GM12878 (cell line): ENCODE results near the gene TRIM25. TPM values are rescaled to one million over a fixed set of nuclear protein-coding genes. Genes with fewer than 3 reads are reported as not detected.

Experiments
- ATF2 ChIP-seq: IDR thresholded peaks from 2 replicates; pipeline ENCODE4 v1.6.1; 2012; ENCODE audit warnings: low read length, inconsistent platforms
- BCLAF1 ChIP-seq: fragments of 450-650 bp; IDR thresholded peaks from 2 replicates; pipeline ENCODE4 v1.6.1; 2017; ENCODE audit warnings: antibody characterized with exemption, mild to moderate bottlenecking, moderate library complexity
- CREB1 ChIP-seq: IDR thresholded peaks from 2 replicates; pipeline ENCODE4 v1.6.1; 2012; ENCODE audit warnings: low read depth, mild to moderate bottlenecking, inconsistent platforms
- FOXM1 ChIP-seq: IDR thresholded peaks from 2 replicates; pipeline ENCODE4 v1.6.1; 2012; ENCODE audit warnings: low read depth, mild to moderate bottlenecking, inconsistent platforms, low read length, moderate library complexity
- MTA2 ChIP-seq: fragments of 450-650 bp; IDR thresholded peaks from 2 replicates; pipeline ENCODE4 v1.6.1; 2016; ENCODE audit warnings: low read depth, mild to moderate bottlenecking, moderate library complexity
- NFXL1 ChIP-seq: fragments of 450-650 bp; IDR thresholded peaks from 2 replicates; pipeline ENCODE4 v1.6.1; 2017; ENCODE audit warnings: antibody characterized with exemption, mild to moderate bottlenecking, borderline replicate concordance
- SMAD1 ChIP-seq: fragments of 450-650 bp; IDR thresholded peaks from 2 replicates; pipeline ENCODE4 v1.6.1; 2018; ENCODE audit warnings: mild to moderate bottlenecking, low read depth; ENCODE audit not compliant: partially characterized antibody
- TARDBP ChIP-seq: IDR thresholded peaks from 2 replicates; pipeline ENCODE4 v1.6.1; 2016; ENCODE audit warnings: borderline replicate concordance
- polyA plus RNA-seq, 11 experiments: library from polyadenylated mRNA; depleted of rRNA in 4 of 11; unstranded in 6 of 11; stranded (reverse) in 5 of 11; fragments of >200 nt; fragmentation: Nextera tagmentation in 4 of 11; fragmentation: Illumina TruSeq in 1 of 11; extraction: Ambion mirVana in 4 of 11; extraction: Trizol in 1 of 11; gene quantifications; 1 replicate in 1 of 11; 2 replicates in 10 of 11; pipeline versions ENCODE4 v1.2.1 to v1.2.3, GENCODE V29; 2011 to 2016; ENCODE audit warnings: inconsistent platforms in 2 of 11, missing spikeins in 2 of 11, low read depth in 1 of 11
- total RNA-seq, 4 experiments: library from RNA; depleted of rRNA in 3 of 4; stranded (reverse); fragments of >200 nt in 3 of 4; fragmentation: Illumina TruSeq in 1 of 4; extraction: Trizol in 1 of 4; gene quantifications; 2 replicates each; pipeline versions ENCODE4 v1.2.1 to v1.2.3, GENCODE V29; 2013 to 2021
- TF ChIP-seq, protein P1 (sequence below): IDR thresholded peaks from 2 replicates; pipeline ENCODE4 v1.6.1; 2012; ENCODE audit warnings: mild to moderate bottlenecking, low read depth, low read length

TRIM25 gene
- total and polyA plus RNA-seq, 10 of the 15 experiments (the other 5 are each of a cell fraction or from before 2014, with no cell fraction given): 10.5 to 123 (median 51.3) TPM

GRCh38 chr17:56866076-56866475 lies 47.8 kb downstream of the TRIM25 start (continued):
- TF ChIP-seq BCLAF1: no peak
- TF ChIP-seq TARDBP: no peak
- no peak for TF ChIP-seq ATF2
- no peak for TF ChIP-seq NFXL1
- TF ChIP-seq, protein P1, sequence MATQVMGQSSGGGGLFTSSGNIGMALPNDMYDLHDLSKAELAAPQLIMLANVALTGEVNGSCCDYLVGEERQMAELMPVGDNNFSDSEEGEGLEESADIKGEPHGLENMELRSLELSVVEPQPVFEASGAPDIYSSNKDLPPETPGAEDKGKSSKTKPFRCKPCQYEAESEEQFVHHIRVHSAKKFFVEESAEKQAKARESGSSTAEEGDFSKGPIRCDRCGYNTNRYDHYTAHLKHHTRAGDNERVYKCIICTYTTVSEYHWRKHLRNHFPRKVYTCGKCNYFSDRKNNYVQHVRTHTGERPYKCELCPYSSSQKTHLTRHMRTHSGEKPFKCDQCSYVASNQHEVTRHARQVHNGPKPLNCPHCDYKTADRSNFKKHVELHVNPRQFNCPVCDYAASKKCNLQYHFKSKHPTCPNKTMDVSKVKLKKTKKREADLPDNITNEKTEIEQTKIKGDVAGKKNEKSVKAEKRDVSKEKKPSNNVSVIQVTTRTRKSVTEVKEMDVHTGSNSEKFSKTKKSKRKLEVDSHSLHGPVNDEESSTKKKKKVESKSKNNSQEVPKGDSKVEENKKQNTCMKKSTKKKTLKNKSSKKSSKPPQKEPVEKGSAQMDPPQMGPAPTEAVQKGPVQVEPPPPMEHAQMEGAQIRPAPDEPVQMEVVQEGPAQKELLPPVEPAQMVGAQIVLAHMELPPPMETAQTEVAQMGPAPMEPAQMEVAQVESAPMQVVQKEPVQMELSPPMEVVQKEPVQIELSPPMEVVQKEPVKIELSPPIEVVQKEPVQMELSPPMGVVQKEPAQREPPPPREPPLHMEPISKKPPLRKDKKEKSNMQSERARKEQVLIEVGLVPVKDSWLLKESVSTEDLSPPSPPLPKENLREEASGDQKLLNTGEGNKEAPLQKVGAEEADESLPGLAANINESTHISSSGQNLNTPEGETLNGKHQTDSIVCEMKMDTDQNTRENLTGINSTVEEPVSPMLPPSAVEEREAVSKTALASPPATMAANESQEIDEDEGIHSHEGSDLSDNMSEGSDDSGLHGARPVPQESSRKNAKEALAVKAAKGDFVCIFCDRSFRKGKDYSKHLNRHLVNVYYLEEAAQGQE: no peak
- no peak for TF ChIP-seq MTA2
- no peak for TF ChIP-seq SMAD1
- TF ChIP-seq FOXM1: no peak
- TF ChIP-seq CREB1: no peak
